Measurements from ENCODE around the gene CFAP20DC. TPM values are rescaled to one million over a fixed set of nuclear protein-coding genes. Genes with fewer than 3 reads are reported as not detected.
A peak's percentile ranks its signal among the peaks of the same experiment; 100 is the strongest.

Gene CFAP20DC
- total and polyA plus RNA-seq, 2 donors (not counting 1 experiment from before 2014, with no cell fraction given) = 1.9 to 3.8 TPM

- H4K20me1 ChIP-seq (ENCODE audit: control insufficient read depth, extremely low read depth, insufficient read depth, low read length) = no peaks in the 10 kb centered on the region
- no peaks in the 10 kb centered on the region for H3K79me2 ChIP-seq (ENCODE audit: control insufficient read depth, insufficient read depth, low read length)
These were observed 32.8 kb downstream of the CFAP20DC start for GRCh38 chr3:59016930-59017616.

GRCh38 chr3:59013611-59014010 lies 36.2 kb downstream of the CFAP20DC start:
- Histone ChIP-seq H3K27me3 (ENCODE audit: control insufficient read depth, insufficient read depth, low read length) (no peaks in the 10 kb centered on the region), H3K27ac (ENCODE audit: insufficient read depth, low read length) (no peak overlapping the region), H3K9me3 (ENCODE audit: control insufficient read depth, insufficient read depth, low read depth, low read length) (no peaks in the 10 kb centered on the region), H3K9ac (ENCODE audit: insufficient read depth, low read length) (no peak overlapping the region), H3K4me1 (ENCODE audit: control insufficient read depth, extremely low read depth, insufficient read depth, low read length) (no peaks in the 10 kb centered on the region), H4K20me1 (ENCODE audit: control insufficient read depth, extremely low read depth, insufficient read depth, low read length) (no peaks in the 10 kb centered on the region), H3K36me3 (ENCODE audit: control insufficient read depth, insufficient read depth, low read length) (no peaks in the 10 kb centered on the region), H3K4me2 (ENCODE audit: extremely low read depth, insufficient read depth, low read length) (no peak overlapping the region), H3K79me2 (ENCODE audit: control insufficient read depth, insufficient read depth, low read length) (no peaks in the 10 kb centered on the region), H3K4me3 (replicated peaks in 1 of 4; ENCODE audit: control extremely low read depth in 1 of 4, insufficient read depth in 1 of 4, low read depth in 3 of 4, low read length in 4 of 4) (no peak overlapping the region), H2AFZ (ENCODE audit: low read length) (no peak overlapping the region)
- TF ChIP-seq CTCF (conservative IDR thresholded peaks at IDR 0.05 in 1 of 2, IDR thresholded peaks at IDR 0.05 in 1 of 2; ENCODE audit: low read depth in 1 of 2, low read length in 2 of 2) (no peak), EZH2 (IDR thresholded peaks at IDR 0.05; ENCODE audit: low read length, missing control alignments) (no peak)
- DNase-seq (ENCODE audit: low read depth in 2 of 2) = no peak

More at GRCh38 chr3:59016930-59017616, 32.8 kb downstream of the CFAP20DC start:
- no peak overlapping the region for H3K27ac ChIP-seq (ENCODE audit: insufficient read depth, low read length)
- no peak overlapping the region for H3K4me2 ChIP-seq (ENCODE audit: extremely low read depth, insufficient read depth, low read length)
- H3K27me3 ChIP-seq (ENCODE audit: control insufficient read depth, insufficient read depth, low read length) = no peaks in the 10 kb centered on the region
- H3K4me3 ChIP-seq (replicated peaks in 1 of 4; ENCODE audit: control extremely low read depth in 1 of 4, insufficient read depth in 1 of 4, low read depth in 3 of 4, low read length in 4 of 4) = no peak overlapping the region
- no peak overlapping the region for H3K9ac ChIP-seq (ENCODE audit: insufficient read depth, low read length)
- no peak for DNase-seq (ENCODE audit: low read depth in 2 of 2)
- H3K4me1 ChIP-seq (ENCODE audit: control insufficient read depth, extremely low read depth, insufficient read depth, low read length) = no peaks in the 10 kb centered on the region
- no peak overlapping the region for H2AFZ ChIP-seq (ENCODE audit: low read length)
- TF ChIP-seq CTCF (conservative IDR thresholded peaks at IDR 0.05 in 1 of 2, IDR thresholded peaks at IDR 0.05 in 1 of 2; ENCODE audit: low read depth in 1 of 2, low read length in 2 of 2) (no peak), EZH2 (IDR thresholded peaks at IDR 0.05; ENCODE audit: low read length, missing control alignments) (no peak)
- H3K36me3 ChIP-seq (ENCODE audit: control insufficient read depth, insufficient read depth, low read length) = no peaks in the 10 kb centered on the region
- no peaks in the 10 kb centered on the region for H3K9me3 ChIP-seq (ENCODE audit: control insufficient read depth, insufficient read depth, low read depth, low read length)

- no peak for TF ChIP-seq EZH2 (IDR thresholded peaks at IDR 0.05; ENCODE audit: low read length, missing control alignments)
- TF ChIP-seq CTCF (conservative IDR thresholded peaks at IDR 0.05 in 1 of 2, IDR thresholded peaks at IDR 0.05 in 1 of 2; ENCODE audit: low read depth in 1 of 2, low read length in 2 of 2) = no peak
- Histone ChIP-seq H3K79me2 (ENCODE audit: control insufficient read depth, insufficient read depth, low read length) (no peaks in the 10 kb centered on the region), H2AFZ (ENCODE audit: low read length) (peak overlapping the region; percentile 75), H3K9me3 (ENCODE audit: control insufficient read depth, insufficient read depth, low read depth, low read length) (no peaks in the 10 kb centered on the region), H3K4me1 (ENCODE audit: control insufficient read depth, extremely low read depth, insufficient read depth, low read length) (peaks cover 2% of the 10 kb centered on the region), H3K27me3 (ENCODE audit: control insufficient read depth, insufficient read depth, low read length) (no peaks in the 10 kb centered on the region), H4K20me1 (ENCODE audit: control insufficient read depth, extremely low read depth, insufficient read depth, low read length) (no peaks in the 10 kb centered on the region), H3K27ac (ENCODE audit: insufficient read depth, low read length) (no peak overlapping the region), H3K36me3 (ENCODE audit: control insufficient read depth, insufficient read depth, low read length) (no peaks in the 10 kb centered on the region), H3K4me3 (replicated peaks in 1 of 4; ENCODE audit: control extremely low read depth in 1 of 4, insufficient read depth in 1 of 4, low read depth in 3 of 4, low read length in 4 of 4) (no peak overlapping the region), H3K4me2 (ENCODE audit: extremely low read depth, insufficient read depth, low read length) (no peak overlapping the region), H3K9ac (ENCODE audit: insufficient read depth, low read length) (no peak overlapping the region)
- peak; percentile 61 to 75 for DNase-seq (ENCODE audit: low read depth in 2 of 2)
These were observed 42.9 kb downstream of the CFAP20DC start for GRCh38 chr3:59006634-59007517.
